SK-N-SH (cell line): ENCODE results near the gene SLC38A6. TPM values are rescaled to one million over a fixed set of nuclear protein-coding genes. Genes with fewer than 3 reads are reported as not detected.

ENCODE experiments used
- CTCF ChIA-PET: fragments of 300-600, 350-600 bp; formaldehyde crosslinking; extraction: SDS; loops from one replicate; lab custom pipeline; 2021; lab: Yijun Ruan, JAX
- POLR2A ChIA-PET: fragments of 350-600 bp; sonication (Branson Sonifier 250); formaldehyde crosslinking; extraction: SDS; loops from one replicate; lab custom pipeline; 2020; ENCODE audit warnings: antibody characterized with exemption, inconsistent platforms; lab: Yijun Ruan, JAX
- DNase-seq: peaks from one replicate; pipeline ENCODE4 v3.0.0; 2012
- H2AFZ ChIP-seq: fragments of 200-600 bp; sonication (generic); 2 replicates; pipeline ENCODE4 v1.8.1; 2016; ENCODE audit warnings: antibody characterized with exemption, mild to moderate bottlenecking, low read depth
- H3F3A ChIP-seq: fragments of 200-600 bp; sonication (generic); replicated peaks from 2 replicates; pipeline ENCODE3; 2016; ENCODE audit warnings: antibody characterized with exemption, mild to moderate bottlenecking; ENCODE audit not compliant: insufficient read depth
- H3K27ac ChIP-seq, 2 experiments: fragments of 200-500 bp in 1 of 2; fragments of 200-600 bp in 1 of 2; sonication (Bioruptor generic) in 1 of 2; sonication (generic), shearing (Covaris generic) in 1 of 2; 2 replicates each; pipeline versions ENCODE4 v1.5.1 to v1.6.1; 2014 to 2016; ENCODE audit warnings: low read depth in 2 of 2, inconsistent platforms in 1 of 2, low read length in 1 of 2, mild to moderate bottlenecking in 1 of 2, mixed read lengths in 1 of 2
- H3K27me3 ChIP-seq: fragments of 200-600 bp; sonication (generic), shearing (Covaris generic); 2 replicates; pipeline ENCODE4 v1.6.1; 2016; ENCODE audit warnings: mixed run types; ENCODE audit not compliant: insufficient read depth
- H3K36me3 ChIP-seq, 2 experiments: fragments of 200-500 bp in 1 of 2; fragments of 200-600 bp in 1 of 2; sonication (Bioruptor generic) in 1 of 2; sonication (generic) in 1 of 2; replicated peaks in 1 of 2; 2 replicates each; pipeline versions ENCODE3 to v1.5.1; 2014 to 2016; ENCODE audit warnings: low read length in 1 of 2, mild to moderate bottlenecking in 1 of 2; ENCODE audit not compliant: insufficient read depth in 2 of 2, control insufficient read depth in 1 of 2
- H3K4me1 ChIP-seq, 2 experiments: fragments of 200-500 bp in 1 of 2; fragments of 200-600 bp in 1 of 2; sonication (Bioruptor generic) in 1 of 2; sonication (generic), shearing (Covaris generic) in 1 of 2; 2 replicates each; pipeline versions ENCODE4 v1.5.1 to v1.6.1; 2014 to 2016; ENCODE audit warnings: low read depth in 1 of 2, low read length in 1 of 2, mixed run types in 1 of 2; ENCODE audit not compliant: insufficient read depth in 2 of 2, control insufficient read depth in 1 of 2
- H3K4me2 ChIP-seq: fragments of 200-600 bp; sonication (generic), shearing (Covaris generic); 2 replicates; pipeline ENCODE4 v1.6.1; 2017; ENCODE audit warnings: mixed run types
- H3K4me3 ChIP-seq, 2 experiments: fragments of 200-500 bp in 1 of 2; fragments of 200-600 bp in 1 of 2; sonication (Bioruptor generic) in 1 of 2; sonication (generic), shearing (Covaris generic) in 1 of 2; 2 replicates each; pipeline versions ENCODE4 v1.5.1 to v1.8.1; 2014 to 2016; ENCODE audit warnings: low read depth in 2 of 2, inconsistent platforms in 1 of 2, low read length in 1 of 2, mild to moderate bottlenecking in 1 of 2, mixed read lengths in 1 of 2, moderate library complexity in 1 of 2
- H3K79me2 ChIP-seq: fragments of 200-600 bp; sonication (generic); 2 replicates; pipeline ENCODE4 v1.8.1; 2017; ENCODE audit warnings: mild to moderate bottlenecking; ENCODE audit not compliant: insufficient read depth
- H3K9ac ChIP-seq: fragments of 200-600 bp; sonication (generic); 2 replicates; pipeline ENCODE4 v1.6.1; 2017; ENCODE audit warnings: mixed run types
- H3K9me2 ChIP-seq: fragments of 200-600 bp; sonication (generic); 2 replicates; pipeline ENCODE4 v1.6.1; 2017; ENCODE audit warnings: mixed run types
- H3K9me3 ChIP-seq: fragments of 200-600 bp; sonication (generic); 2 replicates; pipeline ENCODE4 v1.6.1; 2017; ENCODE audit warnings: mixed run types, mild to moderate bottlenecking, moderate library complexity
- H4K20me1 ChIP-seq: fragments of 200-600 bp; sonication (generic); 2 replicates; pipeline ENCODE4 v1.6.1; 2017; ENCODE audit warnings: mild to moderate bottlenecking, mixed run types; ENCODE audit not compliant: insufficient read depth
- FOSL2 ChIP-seq: IDR thresholded peaks from 2 replicates; pipeline ENCODE4 v1.4.0; 2012; ENCODE audit warnings: low read depth, mild to moderate bottlenecking, moderate library complexity, borderline replicate concordance
- FOXJ3 ChIP-seq: sonication (generic); formaldehyde crosslinking; IDR thresholded peaks from 2 replicates; pipeline ENCODE4 v1.5.1; 2020; ENCODE audit warnings: mild to moderate bottlenecking, missing genetic modification reagents
- GABPA ChIP-seq: IDR thresholded peaks from 2 replicates; pipeline ENCODE4 v1.4.0; 2012; ENCODE audit warnings: low read depth, mild to moderate bottlenecking
- GATA2 ChIP-seq: sonication (generic); formaldehyde crosslinking; IDR thresholded peaks from 2 replicates; pipeline ENCODE4 v1.5.0; 2020; ENCODE audit warnings: mild to moderate bottlenecking, missing genetic modification reagents
- JUND ChIP-seq: IDR thresholded peaks from 2 replicates; pipeline ENCODE4 v1.4.0; 2012
- MXI1 ChIP-seq: IDR thresholded peaks from 2 replicates; pipeline ENCODE4 v1.6.1; 2012; ENCODE audit warnings: mild to moderate bottlenecking, low read depth, low read length, improper control_type of control experiment
- PBX3 ChIP-seq: IDR thresholded peaks from 2 replicates; pipeline ENCODE4; 2012
- REST ChIP-seq: IDR thresholded peaks from 2 replicates; pipeline ENCODE4 v1.6.1; 2012; ENCODE audit warnings: mild to moderate bottlenecking, low read depth, low read length, moderate library complexity
- RXRA ChIP-seq: IDR thresholded peaks from 2 replicates; pipeline ENCODE4 v1.4.0; 2012; ENCODE audit warnings: low read depth, mild to moderate bottlenecking, borderline replicate concordance
- SIN3A ChIP-seq: IDR thresholded peaks from 2 replicates; pipeline ENCODE4 v1.6.1; 2012; ENCODE audit warnings: low read depth, mild to moderate bottlenecking, low read length, moderate library complexity, borderline replicate concordance
- SMC3 ChIP-seq: IDR thresholded peaks from 2 replicates; pipeline ENCODE4 v1.6.1; 2012; ENCODE audit warnings: low read depth, low read length, improper control_type of control experiment
- TEAD4 ChIP-seq: IDR thresholded peaks from 2 replicates; pipeline ENCODE4 v1.4.0; 2012; ENCODE audit warnings: mild to moderate bottlenecking, borderline replicate concordance; ENCODE audit not compliant: insufficient read depth
- USF1 ChIP-seq: IDR thresholded peaks from 2 replicates; pipeline ENCODE4 v1.4.0; 2012; ENCODE audit warnings: low read depth, borderline replicate concordance
- YY1 ChIP-seq: IDR thresholded peaks from 2 replicates; pipeline ENCODE4 v1.4.0; 2012; ENCODE audit warnings: low read depth, mild to moderate bottlenecking
- WGBS: methylation state at CpG from one replicate; pipeline ENCODE4 v1.1.6; 2017; ENCODE audit warnings: low lambda C conversion rate; 5-methylcytosine and 5-hydroxymethylcytosine counted together
- polyA plus RNA-seq, 3 experiments: library from polyadenylated mRNA; depleted of rRNA; stranded (reverse); fragments of >200 nt; gene quantifications; 2 replicates each; pipeline ENCODE4 v1.2.3, GENCODE V29; 2012

SLC38A6 gene
- polyA plus RNA-seq, 1 of the 3 experiments (the other 2 are of a cell fraction) = 10.4 TPM

- 84% methylated on average over 4 of the region's 4 CpGs for WGBS
- peaks cover 0 to 20% of the 10 kb centered on the region in 2 experiments for H3K36me3 ChIP-seq
- no peak for TF ChIP-seq SIN3A
- TF ChIP-seq REST = no peak
- no peak for TF ChIP-seq FOXJ3 (CRISPR knock-in tag)
- TF ChIP-seq YY1 = no peak
- TF ChIP-seq MXI1 = no peak
- TF ChIP-seq USF1 = no peak
- no peak for TF ChIP-seq PBX3
- TF ChIP-seq SMC3 = no peak
- TF ChIP-seq TEAD4 = no peak
- no peak for TF ChIP-seq GABPA
- TF ChIP-seq FOSL2 = no peak
- no peak for TF ChIP-seq GATA2 (CRISPR knock-in tag)
- no peak for TF ChIP-seq RXRA
- no peak for TF ChIP-seq JUND
- H3K9me3 ChIP-seq = 0 out of 2 replicates have a peak, but pooled peaks cover 6% of the 10 kb centered on the region
- no peak overlapping the region for H2AFZ ChIP-seq
- ChIA-PET POLR2A (no interaction called here), CTCF (interaction anchor here (1.2 to 2.0 kb wide), 4 partner anchors 9 to 409 kb away, joined by 4 to 13 read pairs (median 4); no protein-coding TSS in a partner anchor)
- H4K20me1 ChIP-seq = no peaks in the 10 kb centered on the region
- no peak overlapping the region; the same call in 1 of the 2 replicates for H3K4me2 ChIP-seq
- H3K27me3 ChIP-seq = no peaks in the 10 kb centered on the region
- no peak overlapping the region for H3K9ac ChIP-seq
- H3K4me1 ChIP-seq = peaks cover 17 to 29% of the 10 kb centered on the region in 2 experiments; a peak in 3 of 4 replicates
- no peaks in the 10 kb centered on the region for H3K9me2 ChIP-seq
- no peak for DNase-seq
- H3K27ac ChIP-seq = peak overlapping the region; percentile 65 to 72; a peak in 2 of 4 replicates
- peaks cover 6% of the 10 kb centered on the region for H3F3A ChIP-seq
- H3K79me2 ChIP-seq = no peaks in the 10 kb centered on the region; the same call in 1 of the 2 replicates
- no peak overlapping the region for H3K4me3 ChIP-seq
Measured at GRCh38 chr14:61034416-61035120, 53.5 kb downstream of the SLC38A6 start.
